ENCODE data around the gene PTAR1. TPM values are rescaled to one million over a fixed set of nuclear protein-coding genes. Genes with fewer than 3 reads are reported as not detected.

PTAR1 gene
- total RNA-seq, 1 experiment from 2014 or later = 32.2 TPM

DNA sequence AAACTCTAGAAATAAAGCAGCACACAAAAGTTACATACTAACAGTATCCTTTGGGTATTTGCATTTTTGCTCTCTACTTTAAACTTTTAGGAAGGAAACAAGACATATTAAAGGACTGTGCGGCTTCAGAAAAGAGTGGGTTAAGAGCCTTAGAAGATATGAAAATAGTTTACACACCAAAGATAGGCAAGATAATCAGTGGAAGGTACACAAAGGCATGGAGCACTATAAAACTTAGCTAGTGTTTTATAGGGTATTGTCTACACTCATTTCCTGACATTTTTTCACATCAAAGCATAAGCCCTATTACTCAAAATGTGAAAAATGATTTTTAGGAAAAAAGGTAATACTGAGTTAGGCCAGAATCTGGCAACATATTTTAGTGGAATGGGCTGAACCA is 44.0 kb downstream of the PTAR1 start:
- Histone ChIP-seq H2AFZ (ENCODE audit: low read depth, low read length, poor library complexity, severe bottlenecking) (no peak overlapping the region), H3K9me3 (ENCODE audit: control insufficient read depth in 1 of 2, insufficient read depth in 1 of 2, low read depth in 1 of 2, low read length in 2 of 2) (no peaks in the 10 kb centered on the region), H3K4me2 (ENCODE audit: low read length) (no peak overlapping the region), H3K27ac (ENCODE audit: low read depth, low read length) (no peak overlapping the region), H3K27me3 (ENCODE audit: insufficient read depth, low read length) (no peaks in the 10 kb centered on the region), H3K4me1 (ENCODE audit: control insufficient read depth in 1 of 2, insufficient read depth in 2 of 2, low read length in 2 of 2) (no peaks in the 10 kb centered on the region), H3K9me2 (ENCODE audit: insufficient read depth) (no peaks in the 10 kb centered on the region), H4K20me1 (ENCODE audit: insufficient read depth) (no peaks in the 10 kb centered on the region), H3K9ac (ENCODE audit: low read length) (no peak overlapping the region), H3K36me3 (ENCODE audit: control insufficient read depth in 1 of 2, insufficient read depth in 2 of 2, low read length in 2 of 2) (peaks cover 0 to 3% of the 10 kb centered on the region in 2 experiments; a peak in 1 of 4 replicates), H3K79me2 (ENCODE audit: insufficient read depth, low read length) (no peaks in the 10 kb centered on the region), H3K4me3 (replicated peaks in 1 of 2; ENCODE audit: low read depth in 1 of 2, low read length in 2 of 2) (no peak overlapping the region)
- ATAC-seq = no peak
- DNase-seq (ENCODE audit: low read depth, low spot score) = no peak
- TF ChIP-seq ELF1 (IDR thresholded peaks at IDR 0.05; ENCODE audit: borderline replicate concordance, low read depth) (no peak), JUND (IDR thresholded peaks at IDR 0.05) (no peak), EZH2phosphoT487 (IDR thresholded peaks at IDR 0.05; ENCODE audit: borderline replicate concordance) (no peak), ZNF274 (IDR thresholded peaks at IDR 0.05; ENCODE audit: low read depth, low read length) (no peak), TCF7L2 (IDR thresholded peaks at IDR 0.05; ENCODE audit: borderline replicate concordance, extremely low read depth, insufficient read depth, insufficient read length) (no peak), ZFX (IDR thresholded peaks at IDR 0.05) (no peak), SIN3A (IDR thresholded peaks at IDR 0.05; ENCODE audit: low read depth) (no peak), CEBPB (IDR thresholded peaks at IDR 0.05; ENCODE audit: low read depth) (no peak), POLR2AphosphoS5 (IDR thresholded peaks at IDR 0.05; ENCODE audit: low read depth, low read length) (no peak), RAD21 (IDR thresholded peaks at IDR 0.05; ENCODE audit: low read depth) (no peak), EZH2 (IDR thresholded peaks at IDR 0.05) (no peak)
- TF ChIP-seq, protein P1, sequence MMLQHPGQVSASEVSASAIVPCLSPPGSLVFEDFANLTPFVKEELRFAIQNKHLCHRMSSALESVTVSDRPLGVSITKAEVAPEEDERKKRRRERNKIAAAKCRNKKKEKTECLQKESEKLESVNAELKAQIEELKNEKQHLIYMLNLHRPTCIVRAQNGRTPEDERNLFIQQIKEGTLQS (IDR thresholded peaks at IDR 0.05) = no peak
- CTCF ChIA-PET = no interaction called here
- RAD21 ChIA-PET (ENCODE audit: low non-redundant PET in 1 of 2, low total read pairs in 2 of 2, uncharacterized antibody in 2 of 2, unreplicated experiment in 2 of 2) = no interaction called here
- POLR2A ChIA-PET = no interaction called here
- intact Hi-C loops (cut with micrococcal nuclease) = no loop called here
- no TSS peak for BruUV-seq (replicated peaks)

DNA sequence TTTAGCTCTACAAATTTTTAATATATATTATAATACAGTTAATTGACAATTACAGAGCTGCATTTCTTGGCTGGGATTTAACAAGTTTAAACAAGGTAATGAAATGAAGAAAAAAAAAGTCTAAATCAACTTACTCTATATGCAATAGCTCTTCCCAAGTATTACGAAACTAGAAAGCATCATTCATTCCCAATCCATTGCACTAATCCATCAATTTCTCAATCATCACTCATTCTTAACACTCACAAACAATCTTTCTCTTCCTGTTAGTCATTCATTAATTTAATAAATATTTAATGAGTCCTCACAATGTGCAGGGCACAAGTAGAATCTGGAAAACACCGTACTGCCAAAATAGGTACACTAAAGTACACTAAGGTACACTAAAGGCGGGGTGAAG is 44.7 kb downstream of the PTAR1 start:
- Histone ChIP-seq H3K27me3 (ENCODE audit: insufficient read depth, low read length) (no peaks in the 10 kb centered on the region), H3K9ac (ENCODE audit: low read length) (no peak overlapping the region), H3K4me2 (ENCODE audit: low read length) (no peak overlapping the region), H3K4me3 (replicated peaks in 1 of 2; ENCODE audit: low read depth in 1 of 2, low read length in 2 of 2) (no peak overlapping the region), H3K79me2 (ENCODE audit: insufficient read depth, low read length) (no peaks in the 10 kb centered on the region), H2AFZ (ENCODE audit: low read depth, low read length, poor library complexity, severe bottlenecking) (no peak overlapping the region), H3K4me1 (ENCODE audit: control insufficient read depth in 1 of 2, insufficient read depth in 2 of 2, low read length in 2 of 2) (no peaks in the 10 kb centered on the region), H3K36me3 (ENCODE audit: control insufficient read depth in 1 of 2, insufficient read depth in 2 of 2, low read length in 2 of 2) (peaks cover 0 to 3% of the 10 kb centered on the region in 2 experiments; a peak in 1 of 4 replicates), H3K9me3 (ENCODE audit: control insufficient read depth in 1 of 2, insufficient read depth in 1 of 2, low read depth in 1 of 2, low read length in 2 of 2) (no peaks in the 10 kb centered on the region), H4K20me1 (ENCODE audit: insufficient read depth) (no peaks in the 10 kb centered on the region), H3K27ac (ENCODE audit: low read depth, low read length) (no peak overlapping the region), H3K9me2 (ENCODE audit: insufficient read depth) (no peaks in the 10 kb centered on the region)
- no peak for DNase-seq (ENCODE audit: low read depth, low spot score)
- no TSS peak for BruUV-seq (replicated peaks)
- ATAC-seq = no peak
- TF ChIP-seq TCF7L2 (IDR thresholded peaks at IDR 0.05; ENCODE audit: borderline replicate concordance, extremely low read depth, insufficient read depth, insufficient read length) (no peak), EZH2phosphoT487 (IDR thresholded peaks at IDR 0.05; ENCODE audit: borderline replicate concordance) (no peak), EZH2 (IDR thresholded peaks at IDR 0.05) (no peak), ELF1 (IDR thresholded peaks at IDR 0.05; ENCODE audit: borderline replicate concordance, low read depth) (no peak)
- TF ChIP-seq, protein P2, sequence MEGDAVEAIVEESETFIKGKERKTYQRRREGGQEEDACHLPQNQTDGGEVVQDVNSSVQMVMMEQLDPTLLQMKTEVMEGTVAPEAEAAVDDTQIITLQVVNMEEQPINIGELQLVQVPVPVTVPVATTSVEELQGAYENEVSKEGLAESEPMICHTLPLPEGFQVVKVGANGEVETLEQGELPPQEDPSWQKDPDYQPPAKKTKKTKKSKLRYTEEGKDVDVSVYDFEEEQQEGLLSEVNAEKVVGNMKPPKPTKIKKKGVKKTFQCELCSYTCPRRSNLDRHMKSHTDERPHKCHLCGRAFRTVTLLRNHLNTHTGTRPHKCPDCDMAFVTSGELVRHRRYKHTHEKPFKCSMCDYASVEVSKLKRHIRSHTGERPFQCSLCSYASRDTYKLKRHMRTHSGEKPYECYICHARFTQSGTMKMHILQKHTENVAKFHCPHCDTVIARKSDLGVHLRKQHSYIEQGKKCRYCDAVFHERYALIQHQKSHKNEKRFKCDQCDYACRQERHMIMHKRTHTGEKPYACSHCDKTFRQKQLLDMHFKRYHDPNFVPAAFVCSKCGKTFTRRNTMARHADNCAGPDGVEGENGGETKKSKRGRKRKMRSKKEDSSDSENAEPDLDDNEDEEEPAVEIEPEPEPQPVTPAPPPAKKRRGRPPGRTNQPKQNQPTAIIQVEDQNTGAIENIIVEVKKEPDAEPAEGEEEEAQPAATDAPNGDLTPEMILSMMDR (IDR thresholded peaks at IDR 0.05 in 2 of 3, conservative IDR thresholded peaks at IDR 0.05 in 1 of 3; ENCODE audit: borderline replicate concordance in 1 of 3, insufficient read depth in 1 of 3, low read depth in 2 of 3, low read length in 2 of 3) = no peak
- intact Hi-C loops (cut with micrococcal nuclease) = no loop called here
- POLR2A ChIA-PET = no interaction called here
- RAD21 ChIA-PET (ENCODE audit: low non-redundant PET in 1 of 2, low total read pairs in 2 of 2, uncharacterized antibody in 2 of 2, unreplicated experiment in 2 of 2) = no interaction called here
- CTCF ChIA-PET = no interaction called here
